Stomach (tissue), 4 donors: Measurements from ENCODE around the gene ZNF561.
"Not testable (repeated sequence)": the region's sequence is repeated elsewhere in the genome, so short reads cannot be mapped to it uniquely, and the experiment has no call there.

ENCODE experiments used
- EP300 ChIP-seq: sonication (generic); formaldehyde crosslinking; IDR thresholded peaks from one replicate; pipeline ENCODE4 v1.6.1; 2017; ENCODE audit warnings: antibody characterized with exemption
- POLR2A ChIP-seq, 4 donors: fragments of 450-650 bp; IDR thresholded peaks; one replicate each; pipeline ENCODE4 v1.6.1; 2016; ENCODE audit warnings: antibody characterized with exemption in 4 of 4, control low read depth in 2 of 4, mild to moderate bottlenecking in 1 of 4, moderate library complexity in 1 of 4

DNA sequence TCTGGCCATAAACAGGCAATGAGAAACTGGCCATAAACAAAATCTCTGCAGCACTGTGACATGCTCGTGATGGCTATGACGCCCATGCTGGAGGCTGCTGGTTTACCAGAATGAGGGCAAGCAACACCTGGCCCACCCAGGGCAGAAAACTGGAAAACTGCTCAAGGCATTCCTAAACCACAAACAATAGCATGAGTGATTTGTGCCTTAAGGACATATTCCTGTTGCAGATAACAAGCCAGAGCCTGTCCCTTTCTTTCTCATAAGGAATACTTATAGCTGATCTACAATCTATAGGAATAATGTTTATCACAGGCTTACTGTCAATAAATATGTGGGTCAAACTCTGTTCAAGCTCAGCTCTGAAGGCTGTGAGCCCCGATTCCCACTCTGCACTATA is 30.4 kb upstream of the ZNF561 start:
- not testable (repeated sequence) for TF ChIP-seq EP300; POLR2A (IDR thresholded peaks at IDR 0.05)
